HG03432 (cell line): Measurements from ENCODE around the gene STX12.
"Not testable (repeated sequence)": the region's sequence is repeated elsewhere in the genome, so short reads cannot be mapped to it uniquely, and the experiment has no call there.

Source experiments
- ATAC-seq: cut with Tn5 transposase; IDR thresholded peaks from one replicate; pipeline ENCODE4 v1.9.1; 2021; ENCODE audit warnings: mild to moderate bottlenecking, moderate library complexity; ENCODE audit not compliant: unreplicated experiment

The STX12 gene

GRCh38 chr1:27824411-27824810 is 51.4 kb downstream of the STX12 start:
- ATAC-seq: no peak

- not testable (repeated sequence) for ATAC-seq
These were observed 56.4 kb downstream of the STX12 start for GRCh38 chr1:27829339-27829960.

GRCh38 chr1:27830621-27831440 is 57.8 kb downstream of the STX12 start, which contains the start of gene PPP1R8:
PPP1R8 (plus strand) TSS chr1:27830782; CDS start chr1:27830836, 54 bp downstream.
- peak; percentile 94 for ATAC-seq

- ATAC-seq: no peak
These were observed 58.8 kb downstream of the STX12 start for GRCh38 chr1:27831568-27832410.

- ATAC-seq: no peak
These were observed 59.7 kb downstream of the STX12 start for GRCh38 chr1:27832762-27833161.

- ATAC-seq: no peak
These were observed 60.5 kb downstream of the STX12 start for GRCh38 chr1:27833470-27833869.

- no peak for ATAC-seq
These were observed 62.0 kb downstream of the STX12 start for GRCh38 chr1:27835046-27835445.

- no peak for ATAC-seq
These were observed 62.5 kb downstream of the STX12 start for GRCh38 chr1:27835501-27835900.

GRCh38 chr1:27849951-27850350 is 76.9 kb downstream of the STX12 start:
- ATAC-seq: no peak

GRCh38 chr1:27855085-27855484 is 82.1 kb downstream of the STX12 start:
- ATAC-seq: no peak

- ATAC-seq: no peak
These were observed 83.7 kb downstream of the STX12 start for GRCh38 chr1:27856561-27857343.

GRCh38 chr1:27857552-27857951 is 84.5 kb downstream of the STX12 start:
- not testable (repeated sequence) for ATAC-seq

GRCh38 chr1:27858072-27858948 is 85.3 kb downstream of the STX12 start:
- ATAC-seq: peak; percentile 62

- ATAC-seq: no peak
These were observed 86.0 kb downstream of the STX12 start for GRCh38 chr1:27858949-27859576.

GRCh38 chr1:27861436-27861835 is 88.4 kb downstream of the STX12 start:
- no peak for ATAC-seq

- ATAC-seq: no peak
These were observed 89.0 kb downstream of the STX12 start for GRCh38 chr1:27862004-27862403.

- peak; percentile 49 for ATAC-seq
These were observed 89.9 kb downstream of the STX12 start for GRCh38 chr1:27862671-27863537.

GRCh38 chr1:27863538-27863915 is 90.5 kb downstream of the STX12 start:
- ATAC-seq: no peak
